ENCODE results near the gene CGB1. TPM values are rescaled to one million over a fixed set of nuclear protein-coding genes. Genes with fewer than 3 reads are reported as not detected.

The CGB1 gene
- total RNA-seq, 1 donor from 2014 or later, result 13.7 TPM

- Histone ChIP-seq H3K27me3 (ENCODE audit: control insufficient read depth, insufficient read depth, low read length) (no peaks in the 10 kb centered on the region), H3K36me3 (ENCODE audit: control insufficient read depth, insufficient read depth, low read length) (no peaks in the 10 kb centered on the region), H3K4me3 (ENCODE audit: low read depth, low read length) (no peak overlapping the region)
- DNase-seq (ENCODE audit: low read depth), result no peak
- peak; percentile 85 for TF ChIP-seq CTCF (IDR thresholded peaks at IDR 0.05; ENCODE audit: insufficient read depth, low read length, poor library complexity, severe bottlenecking)
Measured at GRCh38 chr19:48999481-49000325, 37.0 kb downstream of the CGB1 start.

GRCh38 chr19:48997972-48998371 lies 38.7 kb downstream of the CGB1 start:
- peak; percentile 66 for TF ChIP-seq CTCF (IDR thresholded peaks at IDR 0.05; ENCODE audit: insufficient read depth, low read length, poor library complexity, severe bottlenecking)
- H3K36me3 ChIP-seq (ENCODE audit: control insufficient read depth, insufficient read depth, low read length), result no peaks in the 10 kb centered on the region
- no peaks in the 10 kb centered on the region for H3K27me3 ChIP-seq (ENCODE audit: control insufficient read depth, insufficient read depth, low read length)
- DNase-seq (ENCODE audit: low read depth), result no peak
- H3K4me3 ChIP-seq (ENCODE audit: low read depth, low read length), result no peak overlapping the region

GRCh38 chr19:48994035-48994386 lies 42.7 kb downstream of the CGB1 start:
- Histone ChIP-seq H3K27me3 (ENCODE audit: control insufficient read depth, insufficient read depth, low read length) (no peaks in the 10 kb centered on the region), H3K36me3 (ENCODE audit: control insufficient read depth, insufficient read depth, low read length) (no peaks in the 10 kb centered on the region), H3K4me3 (ENCODE audit: low read depth, low read length) (peak overlapping the region; percentile 81)
- no peak for TF ChIP-seq CTCF (IDR thresholded peaks at IDR 0.05; ENCODE audit: insufficient read depth, low read length, poor library complexity, severe bottlenecking)
- DNase-seq (ENCODE audit: low read depth), result no peak

DNA sequence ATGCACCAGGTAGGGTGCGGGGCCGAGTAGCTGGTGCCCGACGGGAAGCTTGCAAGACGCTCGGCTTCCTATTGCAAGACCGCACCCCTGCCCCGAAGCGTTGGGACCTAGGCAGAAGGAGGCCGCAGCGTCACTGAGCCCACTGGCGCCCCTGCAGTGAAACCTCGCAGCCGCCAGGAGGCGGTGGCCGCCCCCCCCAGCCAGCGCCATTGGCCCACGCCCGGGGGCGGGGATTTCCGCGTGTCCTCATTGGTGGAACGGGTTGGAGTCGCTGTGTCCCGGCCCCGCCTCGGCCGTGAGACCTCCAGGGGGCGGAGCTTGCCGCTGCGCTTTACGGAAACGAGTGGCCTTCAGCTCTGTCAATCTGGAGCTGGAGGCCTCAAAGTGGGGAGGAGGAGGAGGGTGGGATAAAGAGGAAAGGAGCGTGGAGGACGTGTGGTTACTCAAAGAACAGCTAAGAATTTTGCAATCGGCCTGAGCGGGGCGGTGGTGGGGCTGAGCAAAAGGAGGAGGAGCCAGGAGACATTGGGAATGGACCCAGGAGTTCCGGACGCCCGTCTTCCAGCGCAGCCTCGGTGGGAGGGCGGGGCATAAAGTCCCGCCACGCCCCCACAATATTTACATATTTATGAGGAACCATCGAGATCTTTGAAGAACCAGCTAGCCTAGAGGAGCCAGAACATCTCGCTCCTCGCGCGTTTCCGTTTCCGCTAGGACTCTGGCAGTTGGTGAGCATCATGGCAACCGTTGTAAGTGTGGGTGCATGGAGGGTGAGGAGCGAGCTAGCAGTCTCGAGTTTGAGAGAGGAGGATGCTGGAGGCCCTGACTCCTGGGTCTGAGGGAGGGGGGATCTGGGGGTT lies 43.3 kb downstream of the CGB1 start, which contains the start of the genes GYS1 and RUVBL2:
Gene GYS1 (minus strand): TSS at position 135 of the 860 bp plus-strand sequence. CDS start 197 bp downstream, outside the sequence.
Gene RUVBL2 (plus strand): TSS at position 713 of the 860 bp plus-strand sequence. CDS start 25 bp downstream, at position 738.
- peak; percentile 96 for TF ChIP-seq CTCF (IDR thresholded peaks at IDR 0.05; ENCODE audit: insufficient read depth, low read length, poor library complexity, severe bottlenecking)
- DNase-seq (ENCODE audit: low read depth), result peak; percentile 97
- no peaks in the 10 kb centered on the region for H3K36me3 ChIP-seq (ENCODE audit: control insufficient read depth, insufficient read depth, low read length)
- H3K27me3 ChIP-seq (ENCODE audit: control insufficient read depth, insufficient read depth, low read length), result no peaks in the 10 kb centered on the region
- H3K4me3 ChIP-seq (ENCODE audit: low read depth, low read length), result peak within 1 kb of the TSS; percentile 81

GRCh38 chr19:48992581-48993174 lies 44.0 kb downstream of the CGB1 start:
- no peak for TF ChIP-seq CTCF (IDR thresholded peaks at IDR 0.05; ENCODE audit: insufficient read depth, low read length, poor library complexity, severe bottlenecking)
- no peaks in the 10 kb centered on the region for H3K36me3 ChIP-seq (ENCODE audit: control insufficient read depth, insufficient read depth, low read length)
- DNase-seq (ENCODE audit: low read depth), result no peak
- H3K27me3 ChIP-seq (ENCODE audit: control insufficient read depth, insufficient read depth, low read length), result no peaks in the 10 kb centered on the region
- H3K4me3 ChIP-seq (ENCODE audit: low read depth, low read length), result peak overlapping the region; percentile 64
